Pancreas (tissue), 10 donors: ENCODE results near the gene PHETA2. TPM values are rescaled to one million over a fixed set of nuclear protein-coding genes. Genes with fewer than 3 reads are reported as not detected.
"Not testable (repeated sequence)": the region's sequence is repeated elsewhere in the genome, so short reads cannot be mapped to it uniquely, and the experiment has no call there.

Experiments
- ATAC-seq, 4 donors: fragments of 200-7000 bp; cut with Tn5 transposase; one replicate each; pipeline versions ENCODE4 v1.8.0 to v1.9.1; 2020; ENCODE audit warnings: mild to moderate bottlenecking in 4 of 4, moderate library complexity in 4 of 4
- DNase-seq, 6 donors: peaks; one replicate each; pipeline ENCODE4 v3.0.0-alpha.2; 2020
- FAIRE-seq: peaks from 2 replicates; lab custom pipeline; 2012; peaks lifted over from hg19 to GRCh38; lab: Jason Lieb, UNC
- H3K27ac ChIP-seq, 4 donors: fragments of 200-600 bp; sonication (generic); 1 replicate in 3 of 4; 2 replicates in 1 of 4; pipeline versions ENCODE4 v1.5.0 to v1.8.0; 2020
- H3K27me3 ChIP-seq, 4 donors: fragments of 200-600 bp; one replicate each; pipeline ENCODE4 v1.8.0; 2021
- H3K36me3 ChIP-seq, 3 donors: fragments of 200-600 bp; sonication (generic) in 1 of 3; one replicate each; pipeline versions ENCODE4 v1.5.0 to v1.8.0; 2020 to 2021
- H3K4me1 ChIP-seq, 3 donors: fragments of 200-600 bp; one replicate each; pipeline ENCODE4 v1.8.0; 2021
- H3K4me3 ChIP-seq, 4 donors: fragments of 200-600 bp; sonication (generic) in 2 of 4; one replicate each; pipeline versions ENCODE4 v1.5.0 to v1.8.0; 2020 to 2021
- H3K9me3 ChIP-seq, 4 donors: fragments of 200-600 bp; one replicate each; pipeline ENCODE4 v1.8.0; 2021
- CTCF ChIP-seq, 4 donors: fragments of 200-600 bp; sonication (generic) in 3 of 4; IDR thresholded peaks; one replicate each; pipeline versions ENCODE4 v1.5.0 to v1.8.0; 2021; ENCODE audit warnings: antibody characterized with exemption in 4 of 4
- WGBS, 2 donors: extraction: QIAGEN DNeasy Blood & Tissue Kit; methylation state at CpG; one replicate each; pipeline ENCODE4 v1.1.7; 2013; 5-methylcytosine and 5-hydroxymethylcytosine counted together
- intact Hi-C, 3 donors: fragments of 100-400 bp; cut with DNase I; formaldehyde crosslinking; loops; one replicate each; pipeline versions ENCODE4 v1.11.1 to v1.14.2; 2022
- polyA plus RNA-seq, 2 donors: library from polyadenylated mRNA; stranded (reverse); fragments of 200-250 nt; gene quantifications; one replicate each; pipeline ENCODE4 v1.2.3, GENCODE V29; 2013
- total RNA-seq, 6 donors: library from RNA; stranded (reverse); fragmentation: NEBNext Ultra II Directional in 4 of 6; extraction: Animal tissue kit (Norgen Biotek cat#: 25700) in 4 of 6; gene quantifications; one replicate each; pipeline versions ENCODE4 v1.2.1 to v1.2.4, GENCODE V29; 2021 to 2023
- donor health status: healthy with polysubstance abuse.
- donor health status: DM: no; HTN: no; CAD: no; lungs with moderate emphysema.
- donor health status: DM: no; HTN: no; CAD: no.
- donor health status: control.
- donor health status: control.
- donor health status: Bipolar disorder and iron deficiency.
- donor health status: DM: yes; HTN: yes; CAD: no.
- donor health status: DM: no; HTN: no; CAD: no.
- donor health status: DM: no; HTN: no; CAD: no.
- donor health status: DM: yes; HTN: yes; CAD: no.

The PHETA2 gene
- total and polyA plus RNA-seq, 8 donors = 7.4 to 10.9 (median 9.8) TPM

- Histone ChIP-seq H3K9me3 (no peaks in the 10 kb centered on the region), H3K4me3 (no peak overlapping the region), H3K27ac (no peak overlapping the region), H3K36me3 (no peaks in the 10 kb centered on the region), H3K4me1 (no peaks in the 10 kb centered on the region), H3K27me3 (no peaks in the 10 kb centered on the region)
- peak in 2 of 4 donors; percentile 14 to 21 for TF ChIP-seq CTCF (IDR thresholded peaks at IDR 0.05)
- intact Hi-C loops = no loop called here
- ATAC-seq (peak in 3 of 4 donors; percentile 47 to 69 (median 69)), FAIRE-seq (no peak), DNase-seq (peak in 1 of 6 donors; percentile 42)
- WGBS, 2 donors = 73 to 82% methylated on average over 7 of the region's 7 CpGs
These were observed 40.7 kb downstream of the PHETA2 start for GRCh38 chr22:42114721-42115120.

- H3K27me3 ChIP-seq, ATAC-seq, H3K4me3 ChIP-seq, H3K36me3 ChIP-seq, FAIRE-seq, intact Hi-C loops, H3K4me1 ChIP-seq, DNase-seq, H3K27ac ChIP-seq, H3K9me3 ChIP-seq: not testable (repeated sequence)
- 68 to 70% methylated on average over 6 of the region's 6 CpGs for WGBS, 2 donors
These were observed 41.4 kb downstream of the PHETA2 start for GRCh38 chr22:42115420-42115830.

GRCh38 chr22:42116848-42117424 is 42.9 kb downstream of the PHETA2 start:
- Histone ChIP-seq H3K4me1 (no peaks in the 10 kb centered on the region), H3K4me3 (no peak overlapping the region), H3K27me3 (no peaks in the 10 kb centered on the region), H3K27ac (no peak overlapping the region), H3K9me3 (no peaks in the 10 kb centered on the region), H3K36me3 (no peaks in the 10 kb centered on the region)
- FAIRE-seq (no peak), DNase-seq (no peak), ATAC-seq (no peak)
- 77 to 80% methylated on average over 4 of the region's 4 CpGs for WGBS, 2 donors
- no peak for TF ChIP-seq CTCF (IDR thresholded peaks at IDR 0.05)
- intact Hi-C loops = no loop called here

GRCh38 chr22:42120231-42121021 is 46.4 kb downstream of the PHETA2 start:
- H3K9me3 ChIP-seq, DNase-seq, H3K27ac ChIP-seq, intact Hi-C loops, H3K36me3 ChIP-seq, ATAC-seq, FAIRE-seq, H3K4me1 ChIP-seq, H3K27me3 ChIP-seq, H3K4me3 ChIP-seq: not testable (repeated sequence)
- 79 to 80% methylated on average over 15 of the region's 15 CpGs for WGBS, 2 donors

- H3K4me3 ChIP-seq, H3K4me1 ChIP-seq, H3K27ac ChIP-seq, H3K27me3 ChIP-seq, H3K36me3 ChIP-seq, H3K9me3 ChIP-seq, DNase-seq, FAIRE-seq, intact Hi-C loops, ATAC-seq: not testable (repeated sequence)
- no CpG with 5 or more reads among the region's 4 CpGs for WGBS, 2 donors
These were observed 49.5 kb downstream of the PHETA2 start for GRCh38 chr22:42123529-42123928.

- H3K27me3 ChIP-seq = no peaks in the 10 kb centered on the region
- no peaks in the 10 kb centered on the region for H3K9me3 ChIP-seq
- intact Hi-C loops = no loop called here
- H3K36me3 ChIP-seq = no peaks in the 10 kb centered on the region
- FAIRE-seq = no peak
- DNase-seq = no peak
- no peak for TF ChIP-seq CTCF (IDR thresholded peaks at IDR 0.05)
- WGBS, 2 donors = 80 to 93% methylated on average over 15 to 16 of the region's 16 CpGs
- no peak for ATAC-seq
- no peak overlapping the region for H3K4me3 ChIP-seq
- H3K27ac ChIP-seq = no peak overlapping the region
- no peaks in the 10 kb centered on the region for H3K4me1 ChIP-seq
These were observed 53.6 kb downstream of the PHETA2 start for GRCh38 chr22:42127606-42128005.

- DNase-seq, ATAC-seq, H3K27ac ChIP-seq, FAIRE-seq, H3K36me3 ChIP-seq, intact Hi-C loops, H3K4me1 ChIP-seq, H3K27me3 ChIP-seq, H3K4me3 ChIP-seq, H3K9me3 ChIP-seq: not testable (repeated sequence)
- 79 to 86% methylated on average over 8 to 13 of the region's 13 CpGs for WGBS, 2 donors
These were observed 54.0 kb downstream of the PHETA2 start for GRCh38 chr22:42128007-42128406.
